SK-N-SH treated with all-trans-retinoic acid at 6 μM for 48 hours (cell line): ENCODE measurements around the gene PHF20.
A peak's percentile ranks its signal among the peaks of the same experiment; 100 is the strongest.

ENCODE experiments used
- ATAC-seq: fragments of 200-7000 bp; cut with Tn5 transposase; 3 replicates; pipeline ENCODE4 v1.9.1; 2020; ENCODE audit warnings: mild to moderate bottlenecking, moderate library complexity
- ARNTL ChIP-seq: fragments of 450-650 bp; formaldehyde crosslinking; IDR thresholded peaks from 2 replicates; pipeline ENCODE4 v1.5.0; 2020; ENCODE audit warnings: low read depth, mild to moderate bottlenecking, moderate library complexity, borderline replicate concordance
- CSDC2 ChIP-seq: fragments of 250-450 bp; sonication (Bioruptor Pico); IDR thresholded peaks from 2 replicates; pipeline ENCODE4 v1.5.0; 2020; ENCODE audit warnings: mild to moderate bottlenecking, moderate library complexity
- CSRNP3 ChIP-seq: fragments of 250-450 bp; sonication (Bioruptor Pico); IDR thresholded peaks from 2 replicates; pipeline ENCODE4 v1.5.1; 2021; ENCODE audit warnings: mild to moderate bottlenecking, moderate library complexity
- ESRRG ChIP-seq: fragments of 250-450 bp; sonication (Bioruptor Pico); IDR thresholded peaks from 2 replicates; pipeline ENCODE4 v1.6.1; 2021; ENCODE audit warnings: mild to moderate bottlenecking
- GLIS3 ChIP-seq: fragments of 250-450 bp; sonication (Bioruptor Pico); IDR thresholded peaks from 2 replicates; pipeline ENCODE4 v1.5.0; 2020; ENCODE audit warnings: mild to moderate bottlenecking, moderate library complexity
- ISL1 ChIP-seq: fragments of 250-450 bp; sonication (Bioruptor Pico); IDR thresholded peaks from 2 replicates; pipeline ENCODE4 v2.1.2; 2022; ENCODE audit warnings: mild to moderate bottlenecking, moderate library complexity
- OSR1 ChIP-seq: fragments of 250-450 bp; sonication (Bioruptor Pico); IDR thresholded peaks from 2 replicates; pipeline ENCODE4 v1.8.0; 2022; ENCODE audit warnings: moderate library complexity, mild to moderate bottlenecking, inconsistent platforms
- PPARA ChIP-seq: fragments of 250-450 bp; sonication (Bioruptor Pico); IDR thresholded peaks from 2 replicates; pipeline ENCODE4 v1.5.0; 2020; ENCODE audit warnings: mild to moderate bottlenecking, borderline replicate concordance
- RARB ChIP-seq: fragments of 250-450 bp; sonication (Bioruptor Pico); IDR thresholded peaks from 2 replicates; pipeline ENCODE4 v1.8.0; 2021; ENCODE audit warnings: mild to moderate bottlenecking, moderate library complexity
- SNAI2 ChIP-seq: fragments of 250-450 bp; sonication (Bioruptor Pico); IDR thresholded peaks from 2 replicates; pipeline ENCODE4 v1.5.0; 2020; ENCODE audit warnings: mild to moderate bottlenecking, moderate library complexity
- TCF4 ChIP-seq: fragments of 250-450 bp; sonication (Bioruptor Pico); IDR thresholded peaks from 2 replicates; pipeline ENCODE4 v1.8.0; 2021; ENCODE audit warnings: mild to moderate bottlenecking, moderate library complexity, borderline replicate concordance
- TOX ChIP-seq: fragments of 250-450 bp; sonication (Bioruptor Pico); IDR thresholded peaks from 2 replicates; pipeline ENCODE4 v1.8.0; 2021; ENCODE audit warnings: mild to moderate bottlenecking, moderate library complexity, borderline replicate concordance
- ZC3H10 ChIP-seq: fragments of 250-450 bp; sonication (Bioruptor Pico); IDR thresholded peaks from 2 replicates; pipeline ENCODE4 v1.5.1; 2021; ENCODE audit warnings: mild to moderate bottlenecking, moderate library complexity
- ZFP3 ChIP-seq: fragments of 250-450 bp; sonication (Bioruptor Pico); IDR thresholded peaks from 2 replicates; pipeline ENCODE4 v1.5.0; 2020; ENCODE audit warnings: mild to moderate bottlenecking, moderate library complexity
- ZFP30 ChIP-seq: fragments of 450-650 bp; formaldehyde crosslinking; IDR thresholded peaks from 2 replicates; pipeline ENCODE4 v1.5.0; 2022; ENCODE audit warnings: mild to moderate bottlenecking, moderate library complexity
- ZNF565 ChIP-seq: fragments of 450-650 bp; formaldehyde crosslinking; conservative IDR thresholded peaks from 2 replicates; pipeline ENCODE4 v1.5.0; 2020; ENCODE audit warnings: low read depth, mild to moderate bottlenecking, moderate library complexity
- ZNF70 ChIP-seq: fragments of 450-650 bp; formaldehyde crosslinking; IDR thresholded peaks from 2 replicates; pipeline ENCODE4 v1.5.0; 2020; ENCODE audit warnings: mild to moderate bottlenecking, moderate library complexity
- TF ChIP-seq, protein P1 (sequence below): fragments of 250-450 bp; sonication (Bioruptor Pico); IDR thresholded peaks from 2 replicates; pipeline ENCODE4 v1.5.1; 2020; ENCODE audit warnings: low read depth, mild to moderate bottlenecking, moderate library complexity
- TF ChIP-seq, protein P2 (sequence below): fragments of 250-450 bp; sonication (Bioruptor Pico); IDR thresholded peaks from 2 replicates; pipeline ENCODE4 v1.8.0; 2020; ENCODE audit warnings: mild to moderate bottlenecking, moderate library complexity, borderline replicate concordance
- TF ChIP-seq, protein P3 (sequence below): fragments of 250-450 bp; sonication (Bioruptor Pico); IDR thresholded peaks from 2 replicates; pipeline ENCODE4 v1.8.0; 2021; ENCODE audit warnings: low read depth, mild to moderate bottlenecking, moderate library complexity, borderline replicate concordance
- TF ChIP-seq, protein P4 (sequence below): fragments of 250-450 bp; sonication (Bioruptor Pico); IDR thresholded peaks from 2 replicates; pipeline ENCODE4 v1.5.0; 2020; ENCODE audit warnings: mild to moderate bottlenecking, moderate library complexity

The PHF20 gene

DNA sequence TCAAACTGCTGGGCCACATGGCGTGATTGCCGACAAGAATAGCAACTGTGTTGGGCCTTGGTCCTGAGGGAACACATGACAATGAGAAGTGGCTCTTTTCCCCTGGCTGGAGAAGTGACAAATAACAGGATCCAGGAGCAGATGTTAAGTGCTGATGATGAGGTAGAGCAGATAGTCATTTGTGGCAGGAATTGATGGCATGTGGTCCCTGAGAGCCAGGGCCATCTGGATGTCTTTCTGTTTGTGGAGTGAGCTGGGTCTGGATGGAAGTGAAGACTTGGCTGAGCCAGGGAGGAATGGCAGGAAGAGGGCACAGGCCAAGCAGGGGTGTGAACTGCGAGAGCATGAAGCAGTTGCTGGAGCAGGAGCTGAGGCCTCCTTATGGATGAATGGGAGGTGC lies 114.7 kb downstream of the PHF20 start:
- peak; percentile 16; the same call in 2 of the 3 replicates for ATAC-seq
- TF ChIP-seq CSRNP3 (CRISPR knock-in tag), result peak; percentile 85; the same call in 1 of the 2 replicates
- TF ChIP-seq, protein P1, sequence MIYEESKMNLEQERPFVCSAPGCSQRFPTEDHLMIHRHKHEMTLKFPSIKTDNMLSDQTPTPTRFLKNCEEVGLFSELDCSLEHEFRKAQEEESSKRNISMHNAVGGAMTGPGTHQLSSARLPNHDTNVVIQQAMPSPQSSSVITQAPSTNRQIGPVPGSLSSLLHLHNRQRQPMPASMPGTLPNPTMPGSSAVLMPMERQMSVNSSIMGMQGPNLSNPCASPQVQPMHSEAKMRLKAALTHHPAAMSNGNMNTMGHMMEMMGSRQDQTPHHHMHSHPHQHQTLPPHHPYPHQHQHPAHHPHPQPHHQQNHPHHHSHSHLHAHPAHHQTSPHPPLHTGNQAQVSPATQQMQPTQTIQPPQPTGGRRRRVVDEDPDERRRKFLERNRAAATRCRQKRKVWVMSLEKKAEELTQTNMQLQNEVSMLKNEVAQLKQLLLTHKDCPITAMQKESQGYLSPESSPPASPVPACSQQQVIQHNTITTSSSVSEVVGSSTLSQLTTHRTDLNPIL (CRISPR knock-in tag), result peak; percentile 68; the same call in 1 of the 2 replicates
- TF ChIP-seq, protein P2, sequence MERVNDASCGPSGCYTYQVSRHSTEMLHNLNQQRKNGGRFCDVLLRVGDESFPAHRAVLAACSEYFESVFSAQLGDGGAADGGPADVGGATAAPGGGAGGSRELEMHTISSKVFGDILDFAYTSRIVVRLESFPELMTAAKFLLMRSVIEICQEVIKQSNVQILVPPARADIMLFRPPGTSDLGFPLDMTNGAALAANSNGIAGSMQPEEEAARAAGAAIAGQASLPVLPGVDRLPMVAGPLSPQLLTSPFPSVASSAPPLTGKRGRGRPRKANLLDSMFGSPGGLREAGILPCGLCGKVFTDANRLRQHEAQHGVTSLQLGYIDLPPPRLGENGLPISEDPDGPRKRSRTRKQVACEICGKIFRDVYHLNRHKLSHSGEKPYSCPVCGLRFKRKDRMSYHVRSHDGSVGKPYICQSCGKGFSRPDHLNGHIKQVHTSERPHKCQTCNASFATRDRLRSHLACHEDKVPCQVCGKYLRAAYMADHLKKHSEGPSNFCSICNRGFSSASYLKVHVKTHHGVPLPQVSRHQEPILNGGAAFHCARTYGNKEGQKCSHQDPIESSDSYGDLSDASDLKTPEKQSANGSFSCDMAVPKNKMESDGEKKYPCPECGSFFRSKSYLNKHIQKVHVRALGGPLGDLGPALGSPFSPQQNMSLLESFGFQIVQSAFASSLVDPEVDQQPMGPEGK (CRISPR knock-in tag), result 0 out of 2 replicates have a peak, but pooled peaks have one; percentile 35
- peak; percentile 31; the same call in 1 of the 2 replicates for TF ChIP-seq ZNF70 (CRISPR knock-in tag)
- peak; percentile 89; the same call in 1 of the 2 replicates for TF ChIP-seq SNAI2 (CRISPR knock-in tag)
- TF ChIP-seq, protein P3, sequence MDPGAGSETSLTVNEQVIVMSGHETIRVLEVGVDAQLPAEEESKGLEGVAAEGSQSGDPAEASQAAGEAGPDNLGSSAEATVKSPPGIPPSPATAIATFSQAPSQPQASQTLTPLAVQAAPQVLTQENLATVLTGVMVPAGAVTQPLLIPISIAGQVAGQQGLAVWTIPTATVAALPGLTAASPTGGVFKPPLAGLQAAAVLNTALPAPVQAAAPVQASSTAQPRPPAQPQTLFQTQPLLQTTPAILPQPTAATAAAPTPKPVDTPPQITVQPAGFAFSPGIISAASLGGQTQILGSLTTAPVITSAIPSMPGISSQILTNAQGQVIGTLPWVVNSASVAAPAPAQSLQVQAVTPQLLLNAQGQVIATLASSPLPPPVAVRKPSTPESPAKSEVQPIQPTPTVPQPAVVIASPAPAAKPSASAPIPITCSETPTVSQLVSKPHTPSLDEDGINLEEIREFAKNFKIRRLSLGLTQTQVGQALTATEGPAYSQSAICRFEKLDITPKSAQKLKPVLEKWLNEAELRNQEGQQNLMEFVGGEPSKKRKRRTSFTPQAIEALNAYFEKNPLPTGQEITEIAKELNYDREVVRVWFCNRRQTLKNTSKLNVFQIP (CRISPR knock-in tag), result no peak
- TF ChIP-seq ZNF565 (CRISPR knock-in tag), result no peak
- peak; percentile 40; the same call in 1 of the 2 replicates for TF ChIP-seq TOX (CRISPR knock-in tag)
- TF ChIP-seq RARB (CRISPR knock-in tag), result no peak
- TF ChIP-seq ISL1 (CRISPR knock-in tag), result peak; percentile 95
- TF ChIP-seq ZC3H10, result no peak
- peak; percentile 75; the same call in 1 of the 2 replicates for TF ChIP-seq GLIS3 (CRISPR knock-in tag)
- TF ChIP-seq, protein P4, sequence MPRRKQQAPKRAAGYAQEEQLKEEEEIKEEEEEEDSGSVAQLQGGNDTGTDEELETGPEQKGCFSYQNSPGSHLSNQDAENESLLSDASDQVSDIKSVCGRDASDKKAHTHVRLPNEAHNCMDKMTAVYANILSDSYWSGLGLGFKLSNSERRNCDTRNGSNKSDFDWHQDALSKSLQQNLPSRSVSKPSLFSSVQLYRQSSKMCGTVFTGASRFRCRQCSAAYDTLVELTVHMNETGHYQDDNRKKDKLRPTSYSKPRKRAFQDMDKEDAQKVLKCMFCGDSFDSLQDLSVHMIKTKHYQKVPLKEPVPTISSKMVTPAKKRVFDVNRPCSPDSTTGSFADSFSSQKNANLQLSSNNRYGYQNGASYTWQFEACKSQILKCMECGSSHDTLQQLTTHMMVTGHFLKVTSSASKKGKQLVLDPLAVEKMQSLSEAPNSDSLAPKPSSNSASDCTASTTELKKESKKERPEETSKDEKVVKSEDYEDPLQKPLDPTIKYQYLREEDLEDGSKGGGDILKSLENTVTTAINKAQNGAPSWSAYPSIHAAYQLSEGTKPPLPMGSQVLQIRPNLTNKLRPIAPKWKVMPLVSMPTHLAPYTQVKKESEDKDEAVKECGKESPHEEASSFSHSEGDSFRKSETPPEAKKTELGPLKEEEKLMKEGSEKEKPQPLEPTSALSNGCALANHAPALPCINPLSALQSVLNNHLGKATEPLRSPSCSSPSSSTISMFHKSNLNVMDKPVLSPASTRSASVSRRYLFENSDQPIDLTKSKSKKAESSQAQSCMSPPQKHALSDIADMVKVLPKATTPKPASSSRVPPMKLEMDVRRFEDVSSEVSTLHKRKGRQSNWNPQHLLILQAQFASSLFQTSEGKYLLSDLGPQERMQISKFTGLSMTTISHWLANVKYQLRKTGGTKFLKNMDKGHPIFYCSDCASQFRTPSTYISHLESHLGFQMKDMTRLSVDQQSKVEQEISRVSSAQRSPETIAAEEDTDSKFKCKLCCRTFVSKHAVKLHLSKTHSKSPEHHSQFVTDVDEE (CRISPR knock-in tag), result peak; percentile 98
- TF ChIP-seq ARNTL (CRISPR knock-in tag), result no peak
- no peak for TF ChIP-seq ZFP30 (CRISPR knock-in tag)
- peak; percentile 36; the same call in 1 of the 2 replicates for TF ChIP-seq ESRRG
- no peak for TF ChIP-seq CSDC2 (CRISPR knock-in tag)
- TF ChIP-seq ZFP3 (CRISPR knock-in tag), result no peak; the same call in 1 of the 2 replicates
- TF ChIP-seq TCF4 (CRISPR knock-in tag), result peak; percentile 100
- TF ChIP-seq, all 23 proteins: peak for 11

GRCh38 chr20:35887393-35888064 lies 115.7 kb downstream of the PHF20 start:
- ATAC-seq, result no peak
- TF ChIP-seq GLIS3 (CRISPR knock-in tag), result no peak
- TF ChIP-seq OSR1 (CRISPR knock-in tag), result no peak
- TF ChIP-seq ARNTL (CRISPR knock-in tag), result no peak
- TF ChIP-seq ZFP30 (CRISPR knock-in tag), result no peak
- TF ChIP-seq, all 23 proteins: peak for 0

DNA sequence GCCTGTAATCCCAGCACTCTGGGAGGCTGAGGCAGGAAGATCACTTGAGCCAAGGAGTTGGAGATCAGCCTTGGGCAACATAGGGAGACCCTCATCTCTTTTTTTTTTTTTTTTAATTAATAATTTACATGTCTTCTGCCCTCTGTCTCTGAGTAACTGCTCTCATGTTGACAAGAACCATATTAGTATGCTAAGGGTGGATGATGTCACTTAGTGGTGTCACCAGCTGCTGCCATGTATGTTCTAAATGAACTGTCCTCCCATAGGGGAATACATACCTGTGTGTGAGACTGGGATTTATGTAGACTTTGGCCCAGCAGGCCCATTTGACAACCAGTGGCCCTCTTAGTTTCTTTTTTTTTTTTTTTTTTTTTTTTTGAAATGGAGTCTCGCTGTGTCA lies 116.8 kb downstream of the PHF20 start:
- ATAC-seq, result no peak

More for the DNA sequence above, 116.8 kb downstream of the PHF20 start:
- no peak for TF ChIP-seq TOX (CRISPR knock-in tag)
- TF ChIP-seq PPARA, result no peak
- TF ChIP-seq GLIS3 (CRISPR knock-in tag), result no peak
- no peak for TF ChIP-seq OSR1 (CRISPR knock-in tag)
- TF ChIP-seq ZNF70 (CRISPR knock-in tag), result no peak
- no peak for TF ChIP-seq ZNF565 (CRISPR knock-in tag)
- TF ChIP-seq, all 23 proteins: peak for 0
